ENCODE results near the gene CTBP2. TPM values are rescaled to one million over a fixed set of nuclear protein-coding genes. Genes with fewer than 3 reads are reported as not detected.

The CTBP2 gene
- total and polyA plus RNA-seq, 2 of the 13 experiments (the other 11 are each of a cell fraction or from before 2014, with no cell fraction given) = 0.08 TPM; not detected in 1

GRCh38 chr10:124942317-124943169 is 217.8 kb downstream of the CTBP2 start (continued):
- TF ChIP-seq RBAK (CRISPR knock-in tag; IDR thresholded peaks at IDR 0.05) = no peak
- TF ChIP-seq ZNF614 (CRISPR knock-in tag; IDR thresholded peaks at IDR 0.05; ENCODE audit: borderline replicate concordance) = no peak
- no peak for TF ChIP-seq ZNF660 (CRISPR knock-in tag; IDR thresholded peaks at IDR 0.05; ENCODE audit: borderline replicate concordance, low read depth)

GRCh38 chr10:124941823-124942222 is 218.5 kb downstream of the CTBP2 start, which contains the start of gene ZRANB1:
ZRANB1 (plus strand) TSS chr10:124942123; CDS start chr10:124942494, 371 bp downstream.
- Histone ChIP-seq H4K20me1 (ENCODE audit: insufficient read depth, low read length) (peaks cover 47% of the 10 kb centered on the region), H3K4me1 (ENCODE audit: insufficient read depth, low read length) (no peaks in the 10 kb centered on the region), H3K36me3 (replicated peaks in 1 of 2; ENCODE audit: control insufficient read depth in 1 of 2, insufficient read depth in 2 of 2, low read length in 2 of 2) (peaks cover 1 to 14% of the 10 kb centered on the region in 2 experiments; a peak in 3 of 5 replicates), H3K4me2 (ENCODE audit: low read depth, low read length) (no peak within 1 kb of the TSS), H2AFZ (ENCODE audit: low read length) (no peak within 1 kb of the TSS), H3K27me3 (ENCODE audit: control insufficient read depth in 1 of 2, insufficient read depth in 2 of 2, low read length in 2 of 2) (no peaks in the 10 kb centered on the region), H3K79me2 (ENCODE audit: insufficient read depth, low read length) (peaks cover 91% of the 10 kb centered on the region), H3K9ac (ENCODE audit: insufficient read depth, low read depth, low read length) (no peak within 1 kb of the TSS), H3K4me3 (replicated peaks in 1 of 3; ENCODE audit: insufficient read depth in 1 of 3, low read depth in 2 of 3, low read length in 3 of 3) (no peak within 1 kb of the TSS), H3K27ac (ENCODE audit: extremely low read length, insufficient read depth, low read length) (no peak within 1 kb of the TSS), H3K9me3 (ENCODE audit: low read length) (no peaks in the 10 kb centered on the region)
- ATAC-seq (no peak), DNase-seq (ENCODE audit: low spot score) (no peak), FAIRE-seq (no peak)
- in situ Hi-C loops (cut with HindIII; ENCODE audit: extremely low pct_ligation_motif_present, low pct_unique_long_range_greater_than_20kb) = no loop called here
- WGBS (ENCODE audit: low lambda C conversion rate) = 95% methylated on average over 4 of the region's 4 CpGs
- no TSS peak for BruUV-seq (replicated peaks)
- ChIA-PET POLR2A (no interaction called here), CTCF (ENCODE audit: low intra/inter-chr PET ratio, low total read pairs) (no interaction called here)
- intact Hi-C loops (cut with micrococcal nuclease; ENCODE audit: unreplicated experiment) = no loop called here
- TF ChIP-seq SOX6 (IDR thresholded peaks at IDR 0.05) (no peak), SOX6 (CRISPR knock-in tag; IDR thresholded peaks at IDR 0.05) (no peak), SNAPC2 (CRISPR knock-in tag; IDR thresholded peaks at IDR 0.05) (no peak), ZXDC (CRISPR knock-in tag; IDR thresholded peaks at IDR 0.05) (no peak), ZBTB44 (CRISPR knock-in tag; IDR thresholded peaks at IDR 0.05) (no peak), HMG20B (CRISPR knock-in tag; conservative IDR thresholded peaks at IDR 0.05) (no peak), FIP1L1 (IDR thresholded peaks at IDR 0.05; ENCODE audit: borderline replicate concordance, insufficient read depth, low read depth, low read length) (no peak), ZNF496 (CRISPR knock-in tag; IDR thresholded peaks at IDR 0.05; ENCODE audit: insufficient replicate concordance) (no peak), ZNF83 (CRISPR knock-in tag; IDR thresholded peaks at IDR 0.05; ENCODE audit: borderline replicate concordance) (no peak), PHF20 (CRISPR knock-in tag; IDR thresholded peaks at IDR 0.05) (no peak), ELK4 (CRISPR knock-in tag; IDR thresholded peaks at IDR 0.05; ENCODE audit: borderline replicate concordance) (no peak), ZNF296 (CRISPR knock-in tag; conservative IDR thresholded peaks at IDR 0.05) (no peak), ATF4 (CRISPR knock-in tag; IDR thresholded peaks at IDR 0.05) (no peak)

Data from HepG2 (cell line).